Naive thymus-derived CD4-positive, alpha-beta T cell (primary cell): ENCODE measurements around the gene SLC35F1. TPM values are rescaled to one million over a fixed set of nuclear protein-coding genes. Genes with fewer than 3 reads are reported as not detected.

Experiments
- ATAC-seq: fragments of 150-1000 bp; cut with Tn5 transposase; 2 replicates; pipeline ENCODE4 v1.10.0; 2021; ENCODE audit warnings: mild to moderate bottlenecking, moderate library complexity
- CTCF ChIA-PET: fragments of 350-600 bp; sonication (Branson Sonifier 250); formaldehyde crosslinking; loops from one replicate; lab custom pipeline; 2021; ENCODE audit warnings: antibody characterized with exemption; lab: Charles Lee
- POLR2A ChIA-PET: fragments of 350-600 bp; sonication (Branson Sonifier 250); formaldehyde crosslinking; loops from one replicate; lab custom pipeline; 2021; ENCODE audit warnings: antibody characterized with exemption, inconsistent platforms; lab: Charles Lee
- DNase-seq, 9 donors: peaks; one replicate each; pipeline versions ENCODE4 v3.0.0 to v3.0.0-alpha.2; 2020 to 2022; ENCODE audit warnings: mixed read lengths in 1 of 9
- H3K27ac ChIP-seq: one replicate; pipeline ENCODE4 v1.7.0; 2013; ENCODE audit warnings: mild to moderate bottlenecking, low read depth, low read length, moderate library complexity
- H3K27me3 ChIP-seq, 2 donors: one replicate each; pipeline ENCODE4 v1.7.0; 2013; ENCODE audit warnings: low read length in 2 of 2, mild to moderate bottlenecking in 2 of 2, moderate library complexity in 2 of 2; ENCODE audit not compliant: control insufficient read depth in 2 of 2, insufficient read depth in 2 of 2
- H3K36me3 ChIP-seq, 3 experiments: 1 replicate in 2 of 3; 2 replicates in 1 of 3; pipeline ENCODE4 v1.7.0; 2013; ENCODE audit warnings: low read length in 3 of 3, mild to moderate bottlenecking in 3 of 3, moderate library complexity in 1 of 3; ENCODE audit not compliant: insufficient read depth in 3 of 3, control insufficient read depth in 2 of 3
- H3K4me1 ChIP-seq, 2 donors: one replicate each; pipeline ENCODE4 v1.7.0; 2013; ENCODE audit warnings: low read length in 2 of 2, mild to moderate bottlenecking in 2 of 2, moderate library complexity in 1 of 2; ENCODE audit not compliant: control insufficient read depth in 2 of 2, insufficient read depth in 2 of 2
- H3K4me3 ChIP-seq: 2 replicates; pipeline ENCODE4 v1.7.0; 2013; ENCODE audit warnings: mild to moderate bottlenecking, low read length
- H3K9me3 ChIP-seq, 3 experiments: 1 replicate in 2 of 3; 2 replicates in 1 of 3; pipeline ENCODE4 v1.7.0; 2013; ENCODE audit warnings: low read length in 3 of 3; ENCODE audit not compliant: control insufficient read depth in 2 of 3
- H3K27ac Mint-ChIP-seq, 9 donors: one replicate each; pipeline ENCODE4 v1.8.0; 2020 to 2022; ENCODE audit warnings: mixed read lengths in 9 of 9, mild to moderate bottlenecking in 8 of 9, moderate library complexity in 5 of 9, inconsistent platforms in 2 of 9
- H3K27me3 Mint-ChIP-seq, 5 donors: one replicate each; pipeline ENCODE4 v1.8.0; 2021 to 2022; ENCODE audit warnings: mixed read lengths in 5 of 5, mild to moderate bottlenecking in 1 of 5
- H3K36me3 Mint-ChIP-seq, 5 donors: one replicate each; pipeline ENCODE4 v1.8.0; 2020 to 2022; ENCODE audit warnings: mixed read lengths in 5 of 5, mild to moderate bottlenecking in 3 of 5, inconsistent platforms in 1 of 5
- H3K4me1 Mint-ChIP-seq, 7 donors: one replicate each; pipeline ENCODE4 v1.8.0; 2020 to 2022; ENCODE audit warnings: mixed read lengths in 7 of 7, mild to moderate bottlenecking in 3 of 7, inconsistent platforms in 1 of 7
- H3K4me3 Mint-ChIP-seq, 10 donors: one replicate each; pipeline ENCODE4 v1.8.0; 2020 to 2022; ENCODE audit warnings: mild to moderate bottlenecking in 10 of 10, mixed read lengths in 10 of 10, moderate library complexity in 6 of 10, inconsistent platforms in 2 of 10
- H3K9me3 Mint-ChIP-seq, 11 donors: one replicate each; pipeline ENCODE4 v1.8.0; 2020 to 2022; ENCODE audit warnings: mixed read lengths in 11 of 11, mild to moderate bottlenecking in 4 of 11, inconsistent platforms in 1 of 11, moderate library complexity in 1 of 11
- intact Hi-C, 2 donors: fragments of 100-400 bp; cut with micrococcal nuclease; formaldehyde crosslinking; loops; one replicate each; pipeline ENCODE4 v1.15.1; 2023
- polyA plus RNA-seq, 2 donors: library from polyadenylated mRNA; unstranded; fragments of 300-500 nt; fragmentation: Illumina TruSeq; gene quantifications; one replicate each; pipeline ENCODE4 v1.2.3, GENCODE V29; 2021
- total RNA-seq, 6 experiments: library from RNA in 5 of 6; stranded (reverse) in 5 of 6; gene quantifications; 1 replicate in 5 of 6; 2 replicates in 1 of 6; pipeline ENCODE4 v1.2.3 and lab custom pipeline; 2021 to 2026

The SLC35F1 gene
- total and polyA plus RNA-seq, 7 experiments from 2014 or later: not detected

DNA sequence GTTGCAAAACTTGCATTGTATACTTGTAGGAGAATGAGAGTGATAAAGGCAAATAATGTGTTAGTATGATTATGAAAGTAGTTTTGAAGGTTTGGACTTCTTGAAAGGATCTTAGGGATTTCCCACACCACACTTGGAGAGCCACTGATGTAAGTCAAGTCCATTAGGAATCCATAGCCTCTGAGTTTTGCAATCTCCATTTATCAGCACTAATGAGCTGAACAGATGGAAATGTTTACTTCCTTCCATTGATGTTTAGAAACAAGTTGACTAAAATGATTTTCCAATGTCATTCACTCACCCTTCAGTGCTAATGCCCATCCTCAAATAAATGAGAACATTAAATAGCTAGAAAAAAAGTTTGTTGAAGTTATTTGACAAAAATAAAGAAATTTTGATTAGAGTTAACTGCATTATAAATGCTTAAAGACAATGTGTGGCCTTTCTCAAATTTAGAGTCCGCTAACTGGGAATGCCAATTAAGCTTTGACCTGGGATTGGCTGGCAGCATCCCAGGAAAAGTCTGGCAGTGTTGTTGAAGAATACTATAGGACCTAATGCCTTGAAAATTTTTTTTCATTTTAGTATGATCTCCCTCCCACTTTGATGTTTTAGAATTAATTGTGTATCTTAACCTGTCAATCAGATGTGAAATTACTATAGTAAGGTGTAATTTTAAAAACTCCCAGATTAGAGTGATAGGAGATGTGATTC is 68.0 kb downstream of the SLC35F1 start:
- peaks cover 0 to 11% (median 0%) of the 10 kb centered on the region in 5 donors for H3K36me3 Mint-ChIP-seq
- Histone ChIP-seq H3K36me3 (no peaks in the 10 kb centered on the region), H3K27ac (no peak overlapping the region), H3K9me3 (no peaks in the 10 kb centered on the region), H3K27me3 (no peaks in the 10 kb centered on the region), H3K4me1 (no peaks in the 10 kb centered on the region), H3K4me3 (no peak overlapping the region)
- H3K27ac Mint-ChIP-seq: no peak overlapping the region
- no peaks in the 10 kb centered on the region for H3K4me1 Mint-ChIP-seq
- ChIA-PET POLR2A (no interaction called here), CTCF (interaction anchor here (0.7 kb wide), 1 partner anchor 750 kb away, joined by 3 read pairs; no protein-coding TSS in a partner anchor)
- ATAC-seq: no peak
- H3K27me3 Mint-ChIP-seq: peaks cover 7 to 24% (median 14%) of the 10 kb centered on the region in 5 donors
- H3K4me3 Mint-ChIP-seq: no peak overlapping the region
- H3K9me3 Mint-ChIP-seq: peaks cover 0 to 21% (median 7%) of the 10 kb centered on the region in 11 donors
- no peak for DNase-seq
- intact Hi-C loops: loop anchor here (5.0 to 10.0 kb wide), 3 partner anchors 290 to 827 kb away; no protein-coding TSS in a partner anchor

DNA sequence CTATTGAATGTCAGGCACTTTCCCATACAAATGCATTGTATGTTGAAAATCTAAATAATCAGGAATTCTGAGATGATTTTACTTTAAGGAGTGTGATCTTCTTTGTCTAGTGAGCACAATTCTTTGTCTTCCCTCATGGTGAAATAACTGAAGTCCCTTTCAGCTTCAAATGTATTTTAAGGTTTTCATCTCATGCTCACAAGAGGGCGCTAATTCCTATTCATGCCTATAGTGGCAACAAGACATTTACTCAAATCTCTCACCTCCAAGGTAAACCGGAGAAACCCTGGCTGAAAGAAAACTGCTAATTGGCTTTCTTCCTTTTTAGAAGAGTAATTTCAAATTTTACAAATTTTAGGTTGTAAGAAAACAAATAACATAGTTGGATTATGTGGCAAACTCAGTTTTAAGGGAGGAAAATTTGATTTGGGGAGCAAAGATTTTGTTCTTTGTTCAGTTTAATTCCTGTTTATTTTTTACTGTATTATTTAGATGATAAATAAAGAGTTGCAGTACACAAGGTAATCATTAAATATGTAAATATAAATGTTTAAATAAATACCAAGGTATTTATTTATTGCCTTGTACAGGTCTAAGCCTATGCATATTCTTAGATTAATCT is 69.1 kb downstream of the SLC35F1 start:
- ATAC-seq (no peak), DNase-seq (peak in 6 of 9 donors; percentile 18 to 42 (median 24))
- Histone ChIP-seq H3K36me3 (no peaks in the 10 kb centered on the region), H3K9me3 (no peaks in the 10 kb centered on the region), H3K27ac (no peak overlapping the region), H3K4me1 (no peaks in the 10 kb centered on the region), H3K4me3 (no peak overlapping the region), H3K27me3 (no peaks in the 10 kb centered on the region)
- intact Hi-C loops: loop anchor here (1.0 to 10.0 kb wide), 8 partner anchors 289 to 1134 kb away; no protein-coding TSS in a partner anchor
- ChIA-PET POLR2A (no interaction called here), CTCF (interaction anchor here (0.6 to 1.1 kb wide), 3 partner anchors 10 to 1235 kb away, joined by 3 to 4 read pairs (median 3); no protein-coding TSS in a partner anchor)
- H3K9me3 Mint-ChIP-seq: peaks cover 0 to 12% (median 7%) of the 10 kb centered on the region in 11 donors
- peaks cover 0 to 8% (median 0%) of the 10 kb centered on the region in 5 donors for H3K36me3 Mint-ChIP-seq
- H3K4me1 Mint-ChIP-seq: no peaks in the 10 kb centered on the region
- H3K27ac Mint-ChIP-seq: no peak overlapping the region
- no peak overlapping the region for H3K4me3 Mint-ChIP-seq
- H3K27me3 Mint-ChIP-seq: peaks cover 7 to 24% (median 16%) of the 10 kb centered on the region in 5 donors

DNA sequence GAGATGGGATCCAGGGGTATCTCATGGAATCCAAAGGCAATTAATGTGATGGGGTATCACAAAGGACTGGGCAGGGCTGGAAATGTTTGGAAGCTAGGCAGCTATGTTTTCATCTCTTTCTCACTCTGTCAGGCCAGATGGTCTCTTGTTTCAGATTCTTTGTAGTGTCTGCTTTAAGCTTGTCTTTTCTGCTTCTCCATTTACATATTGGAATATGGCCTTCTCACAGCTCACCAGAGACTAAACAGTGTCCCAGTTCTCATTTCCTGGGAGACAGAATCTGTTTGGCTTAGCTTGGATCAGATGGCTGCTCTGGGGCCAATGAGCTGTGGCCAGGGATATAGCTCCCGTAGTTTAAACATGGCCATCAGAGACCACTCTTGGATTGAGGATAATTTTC is 78.9 kb downstream of the SLC35F1 start:
- H3K4me3 Mint-ChIP-seq: no peak overlapping the region
- ATAC-seq (no peak), DNase-seq (no peak)
- Histone ChIP-seq H3K36me3 (no peaks in the 10 kb centered on the region), H3K9me3 (no peaks in the 10 kb centered on the region), H3K27me3 (no peaks in the 10 kb centered on the region), H3K27ac (no peak overlapping the region), H3K4me3 (no peak overlapping the region), H3K4me1 (no peaks in the 10 kb centered on the region)
- H3K27ac Mint-ChIP-seq: no peak overlapping the region
- H3K27me3 Mint-ChIP-seq: peaks cover 0 to 18% (median 4%) of the 10 kb centered on the region in 5 donors
- no peaks in the 10 kb centered on the region for H3K9me3 Mint-ChIP-seq
- CTCF ChIA-PET: no interaction called here
- no peaks in the 10 kb centered on the region for H3K4me1 Mint-ChIP-seq
- no peaks in the 10 kb centered on the region for H3K36me3 Mint-ChIP-seq
- intact Hi-C loops: no loop called here
- POLR2A ChIA-PET: no interaction called here

DNA sequence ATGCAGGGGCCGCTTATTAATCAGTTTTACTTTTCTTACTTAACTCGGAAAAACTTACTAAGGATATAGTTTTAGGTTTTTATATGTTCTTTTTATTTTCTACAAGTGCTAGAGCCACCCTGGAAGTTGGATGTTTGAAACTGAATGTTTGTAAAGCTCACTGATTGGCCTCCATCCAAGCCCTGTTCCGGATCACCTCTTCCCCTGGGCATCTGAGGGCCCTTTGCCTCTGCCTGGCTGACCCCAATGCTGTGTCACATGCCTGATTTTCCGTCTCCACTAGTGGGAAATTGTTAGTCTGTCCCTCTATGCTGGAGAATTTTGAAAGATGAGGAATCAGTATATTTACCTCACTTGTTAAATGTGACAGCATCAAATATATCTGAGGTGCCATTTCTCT is 79.3 kb downstream of the SLC35F1 start:
- ChIA-PET POLR2A (no interaction called here), CTCF (no interaction called here)
- no peaks in the 10 kb centered on the region for H3K4me1 ChIP-seq
- DNase-seq (no peak), ATAC-seq (no peak)
- Mint-ChIP-seq H3K4me3 (no peak overlapping the region), H3K27me3 (peaks cover 0 to 14% (median 3%) of the 10 kb centered on the region in 5 donors), H3K36me3 (no peaks in the 10 kb centered on the region), H3K4me1 (no peaks in the 10 kb centered on the region), H3K27ac (no peak overlapping the region), H3K9me3 (no peaks in the 10 kb centered on the region)
- intact Hi-C loops: no loop called here
- H3K27ac ChIP-seq: no peak overlapping the region
- no peaks in the 10 kb centered on the region for H3K27me3 ChIP-seq
- no peaks in the 10 kb centered on the region for H3K36me3 ChIP-seq
- H3K4me3 ChIP-seq: no peak overlapping the region
- no peaks in the 10 kb centered on the region for H3K9me3 ChIP-seq

DNA sequence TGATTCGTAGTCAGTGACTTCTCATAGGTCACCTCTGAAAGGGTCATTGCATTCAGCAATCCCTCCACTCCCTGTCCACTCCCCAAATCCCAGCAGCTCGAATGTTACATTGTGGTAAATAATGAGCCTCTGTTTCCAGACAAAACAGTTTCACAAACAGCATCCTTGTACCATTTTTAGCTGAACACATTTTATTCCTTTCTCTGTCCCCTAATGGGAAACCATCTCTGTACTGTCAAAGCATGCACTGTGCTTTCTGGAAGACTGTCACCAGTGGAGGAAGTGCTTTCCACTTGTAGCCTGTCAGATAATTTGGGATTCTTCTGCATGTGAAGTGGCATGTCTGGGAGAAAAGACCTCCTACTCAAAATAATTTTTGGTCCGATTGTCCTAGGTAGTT is 82.0 kb downstream of the SLC35F1 start:
- intact Hi-C loops: no loop called here
- H3K27ac Mint-ChIP-seq: no peak overlapping the region
- CTCF ChIA-PET: no interaction called here

DNA sequence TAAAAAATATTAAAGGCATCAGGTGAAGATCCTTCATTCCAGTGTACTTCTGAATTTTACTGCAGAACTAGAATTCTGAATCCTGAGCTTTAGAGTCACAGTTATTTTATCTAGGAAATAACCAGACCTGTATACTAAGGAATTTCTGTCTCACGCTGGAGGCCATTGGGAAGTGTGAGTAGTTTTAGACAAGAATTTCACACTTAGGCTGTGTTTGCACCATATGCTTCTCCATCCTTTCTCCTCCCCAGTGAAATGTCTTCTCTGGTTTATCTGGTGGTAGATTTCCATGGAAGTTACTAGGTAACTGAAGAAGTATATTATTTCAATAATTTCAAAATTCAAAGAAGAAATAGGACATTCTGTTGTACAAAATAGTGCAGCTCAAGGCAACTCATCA is 83.1 kb downstream of the SLC35F1 start:
- Mint-ChIP-seq H3K36me3 (no peaks in the 10 kb centered on the region), H3K27ac (no peak overlapping the region), H3K9me3 (no peaks in the 10 kb centered on the region), H3K4me3 (no peak overlapping the region), H3K27me3 (peaks cover 3 to 25% (median 21%) of the 10 kb centered on the region in 5 donors), H3K4me1 (no peaks in the 10 kb centered on the region)
- H3K36me3 ChIP-seq: no peaks in the 10 kb centered on the region
- ATAC-seq (no peak), DNase-seq (no peak)
- H3K4me1 ChIP-seq: no peaks in the 10 kb centered on the region
- H3K9me3 ChIP-seq: no peaks in the 10 kb centered on the region
- intact Hi-C loops: no loop called here
- H3K4me3 ChIP-seq: no peak overlapping the region
- ChIA-PET CTCF (no interaction called here), POLR2A (no interaction called here)
- no peaks in the 10 kb centered on the region for H3K27me3 ChIP-seq
- H3K27ac ChIP-seq: no peak overlapping the region

More for the DNA sequence above, 82.0 kb downstream of the SLC35F1 start:
- Mint-ChIP-seq H3K4me1 (no peaks in the 10 kb centered on the region), H3K27me3 (peaks cover 3 to 21% (median 17%) of the 10 kb centered on the region in 5 donors), H3K36me3 (no peaks in the 10 kb centered on the region), H3K9me3 (no peaks in the 10 kb centered on the region), H3K4me3 (no peak overlapping the region)
- Histone ChIP-seq H3K4me3 (no peak overlapping the region), H3K36me3 (no peaks in the 10 kb centered on the region), H3K27ac (no peak overlapping the region), H3K9me3 (no peaks in the 10 kb centered on the region), H3K4me1 (no peaks in the 10 kb centered on the region), H3K27me3 (no peaks in the 10 kb centered on the region)
- POLR2A ChIA-PET: no interaction called here
- no peak for ATAC-seq
- no peak for DNase-seq
